Measurements from ENCODE around the gene FAM107A.

The FAM107A gene

GRCh38 chr3:58566398-58567250 is 10.6 kb downstream of the FAM107A start:
- DNase-seq, result no peak

GRCh38 chr3:58565621-58566397 is 11.4 kb downstream of the FAM107A start:
- no peak for DNase-seq

- DNase-seq, result no peak
These were observed 12.6 kb downstream of the FAM107A start for GRCh38 chr3:58564456-58565160.

GRCh38 chr3:58564054-58564453 is 13.1 kb downstream of the FAM107A start:
- DNase-seq, result no peak

GRCh38 chr3:58563386-58564035 is 13.7 kb downstream of the FAM107A start:
- peak; percentile 3 for DNase-seq

- no peak for DNase-seq
These were observed 14.7 kb downstream of the FAM107A start for GRCh38 chr3:58562498-58562897.

- no peak for DNase-seq
These were observed 16.4 kb downstream of the FAM107A start for GRCh38 chr3:58560771-58561311.

- no peak for DNase-seq
These were observed 17.6 kb downstream of the FAM107A start for GRCh38 chr3:58559586-58559985.

- DNase-seq, result peak; percentile 50
These were observed 19.7 kb downstream of the FAM107A start for GRCh38 chr3:58557491-58557890.

GRCh38 chr3:58556761-58557221 is 20.4 kb downstream of the FAM107A start:
- peak; percentile 60 for DNase-seq

GRCh38 chr3:58556001-58556400 is 21.2 kb downstream of the FAM107A start:
- DNase-seq, result peak; percentile 7

- peak; percentile 16 for DNase-seq
These were observed 22.0 kb downstream of the FAM107A start for GRCh38 chr3:58555203-58555602.

- DNase-seq, result no peak
These were observed 24.2 kb downstream of the FAM107A start for GRCh38 chr3:58553003-58553402.

- no peak for DNase-seq
These were observed 25.5 kb downstream of the FAM107A start for GRCh38 chr3:58551636-58552180.

GRCh38 chr3:58544541-58544940 is 32.6 kb downstream of the FAM107A start:
- no peak for DNase-seq

GRCh38 chr3:58540176-58540858 is 36.9 kb downstream of the FAM107A start:
- no peak for DNase-seq

GRCh38 chr3:58539626-58540025 is 37.6 kb downstream of the FAM107A start:
- DNase-seq, result no peak

GRCh38 chr3:58537412-58538301 is 39.5 kb downstream of the FAM107A start:
- DNase-seq, result no peak

GRCh38 chr3:58536501-58537411 is 40.4 kb downstream of the FAM107A start, which contains the start of gene ACOX2:
ACOX2 (minus strand) TSS chr3:58537190; CDS start chr3:58535106, 2,084 bp downstream.
- DNase-seq, result peak; percentile 88
